Activated CD8-positive, alpha-beta T cell treated with anti-CD3 and anti-CD28 coated beads, Interleukin-2, amount 10 ng/mL, durations not matched to agents 7 days and 5 days (primary cell): Measurements from ENCODE around the gene PCMTD2. TPM values are rescaled to one million over a fixed set of nuclear protein-coding genes. Genes with fewer than 3 reads are reported as not detected.

Experiments
- ATAC-seq: fragments of 150-1000 bp; cut with Tn5 transposase; one replicate; pipeline ENCODE4 v1.10.0; 2021; ENCODE audit warnings: moderate library complexity
- CTCF ChIA-PET: fragments of 350-600 bp; sonication (Branson Sonifier 250); formaldehyde crosslinking; loops from one replicate; lab custom pipeline; 2021; ENCODE audit warnings: antibody characterized with exemption; lab: Charles Lee
- POLR2A ChIA-PET: fragments of 350-600 bp; sonication (Branson Sonifier 250); formaldehyde crosslinking; loops from one replicate; lab custom pipeline; 2021; ENCODE audit warnings: antibody characterized with exemption; lab: Charles Lee
- DNase-seq: peaks from one replicate; pipeline ENCODE4 v3.0.0-alpha.2; 2020
- H3K27ac Mint-ChIP-seq: one replicate; pipeline ENCODE4 v1.8.0; 2021; ENCODE audit warnings: mild to moderate bottlenecking, mixed read lengths
- H3K27me3 Mint-ChIP-seq: one replicate; pipeline ENCODE4 v1.8.0; 2021; ENCODE audit warnings: low read depth, mixed read lengths
- H3K36me3 Mint-ChIP-seq: one replicate; pipeline ENCODE4 v1.8.0; 2021; ENCODE audit warnings: low read depth, mixed read lengths
- H3K4me1 Mint-ChIP-seq: one replicate; pipeline ENCODE4 v1.8.0; 2021; ENCODE audit warnings: low read depth, mixed read lengths
- H3K4me3 Mint-ChIP-seq: one replicate; pipeline ENCODE4 v1.8.0; 2021; ENCODE audit warnings: mild to moderate bottlenecking, mixed read lengths
- H3K9me3 Mint-ChIP-seq: one replicate; pipeline ENCODE4 v1.8.0; 2022; ENCODE audit warnings: mixed read lengths; ENCODE audit not compliant: insufficient read depth
- total RNA-seq, 2 experiments: library from RNA; stranded (reverse); gene quantifications; one replicate each; pipeline ENCODE4 v1.2.3, GENCODE V29; 2021

Gene PCMTD2
- total RNA-seq, 2 experiments from 2014 or later = 32.0 to 33.2 TPM

GRCh38 chr20:64254156-64254555, 1.4 kb upstream of the PCMTD2 start:
- ChIA-PET CTCF (interaction anchor here (1.2 kb wide), 1 partner anchor 174 kb away, joined by 3 read pairs; the partner anchor contains the start of genes OPRL1 and RGS19), POLR2A (interaction anchor here (1.1 kb wide), 1 partner anchor 171 kb away, joined by 3 read pairs; no protein-coding TSS in a partner anchor)
- Mint-ChIP-seq H3K27me3 (peaks cover 16% of the 10 kb centered on the region), H3K4me1 (peaks cover 32% of the 10 kb centered on the region), H3K27ac (no peak overlapping the region), H3K9me3 (no peaks in the 10 kb centered on the region), H3K36me3 (no peaks in the 10 kb centered on the region), H3K4me3 (no peak overlapping the region)
- ATAC-seq (no peak), DNase-seq (no peak)

- Mint-ChIP-seq H3K27ac (peak overlapping the region; percentile 81), H3K9me3 (no peaks in the 10 kb centered on the region), H3K4me3 (peak overlapping the region; percentile 60), H3K27me3 (peaks cover 15% of the 10 kb centered on the region), H3K36me3 (no peaks in the 10 kb centered on the region), H3K4me1 (peaks cover 32% of the 10 kb centered on the region)
- DNase-seq (no peak), ATAC-seq (no peak)
- POLR2A ChIA-PET = interaction anchor here (0.6 to 1.0 kb wide), 4 partner anchors 14 to 718 kb away, joined by 3 to 4 read pairs (median 4); partner anchors contain the start of gene PTK6
- CTCF ChIA-PET = interaction anchor here (1.2 to 3.7 kb wide), 2 partner anchors 31 to 175 kb away, joined by 3 to 32 read pairs; partner anchors contain the start of genes OPRL1 and RGS19
Measured at GRCh38 chr20:64254571-64255360, 782 bp upstream of the PCMTD2 start.

DNA sequence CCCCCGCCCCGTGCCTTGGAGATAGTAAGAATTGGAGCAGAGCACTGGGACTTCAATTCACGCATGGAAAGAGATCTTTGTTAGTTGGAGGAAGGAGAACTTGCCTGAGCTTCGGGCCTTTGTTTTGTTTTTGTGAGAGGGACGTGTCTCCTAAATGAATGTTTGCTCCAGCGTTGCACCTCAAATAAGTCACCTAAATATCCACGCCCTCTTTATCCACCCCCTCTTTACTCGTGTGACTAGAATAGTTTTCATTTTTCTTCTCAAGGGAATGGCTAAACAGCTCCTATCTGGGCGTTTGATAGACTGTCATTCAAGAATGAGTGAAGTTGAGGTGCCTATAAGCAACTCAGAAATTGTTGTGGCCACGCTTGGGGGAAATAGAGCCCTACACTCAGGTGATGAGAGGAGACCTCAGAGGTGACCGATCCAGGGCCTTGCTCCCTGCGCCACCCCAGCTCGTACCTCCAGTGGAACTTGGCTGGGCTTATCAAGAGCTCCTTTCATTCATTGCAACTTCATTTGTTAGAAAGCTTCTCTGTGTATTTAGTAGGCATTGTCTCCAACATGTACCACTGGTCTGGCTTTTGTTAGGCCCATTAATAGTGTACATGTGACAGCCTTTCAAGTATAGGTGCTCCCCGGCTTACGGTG, 861 bp downstream of the PCMTD2 start:
- peaks cover 39% of the 10 kb centered on the region for H3K4me1 Mint-ChIP-seq
- H3K27ac Mint-ChIP-seq = peak overlapping the region; percentile 84
- no peak for DNase-seq
- H3K36me3 Mint-ChIP-seq = no peaks in the 10 kb centered on the region
- no peaks in the 10 kb centered on the region for H3K9me3 Mint-ChIP-seq
- H3K4me3 Mint-ChIP-seq = peak overlapping the region; percentile 82
- H3K27me3 Mint-ChIP-seq = peaks cover 4% of the 10 kb centered on the region
- POLR2A ChIA-PET = interaction anchor here (0.7 to 1.0 kb wide), 2 partner anchors 13 to 174 kb away, joined by 3 to 4 read pairs; no protein-coding TSS in a partner anchor
- ATAC-seq = no peak
- CTCF ChIA-PET = interaction anchor here (0.8 to 3.7 kb wide), 6 partner anchors 9 to 277 kb away, joined by 3 to 32 read pairs (median 4); partner anchors contain the start of gene SAMD10

GRCh38 chr20:64257107-64257757, 1.7 kb downstream of the PCMTD2 start:
- ChIA-PET POLR2A (no interaction called here), CTCF (interaction anchor here (0.7 to 3.7 kb wide), 7 partner anchors 10 to 277 kb away, joined by 3 to 32 read pairs (median 3); no protein-coding TSS in a partner anchor)
- DNase-seq = no peak
- peak overlapping the region; percentile 82 for H3K4me3 Mint-ChIP-seq
- peaks cover 4% of the 10 kb centered on the region for H3K27me3 Mint-ChIP-seq
- H3K27ac Mint-ChIP-seq = no peak overlapping the region
- no peaks in the 10 kb centered on the region for H3K9me3 Mint-ChIP-seq
- no peaks in the 10 kb centered on the region for H3K36me3 Mint-ChIP-seq
- peaks cover 40% of the 10 kb centered on the region for H3K4me1 Mint-ChIP-seq
- ATAC-seq = no peak

GRCh38 chr20:64258071-64258823, 2.7 kb downstream of the PCMTD2 start:
- Mint-ChIP-seq H3K27me3 (no peaks in the 10 kb centered on the region), H3K9me3 (no peaks in the 10 kb centered on the region), H3K27ac (no peak overlapping the region), H3K4me1 (peaks cover 40% of the 10 kb centered on the region), H3K4me3 (no peak overlapping the region), H3K36me3 (no peaks in the 10 kb centered on the region)
- ATAC-seq (no peak), DNase-seq (no peak)
- CTCF ChIA-PET = interaction anchor here (1.0 to 3.7 kb wide), 3 partner anchors 11 to 27 kb away, joined by 3 to 32 read pairs (median 5); no protein-coding TSS in a partner anchor
- POLR2A ChIA-PET = no interaction called here

- CTCF ChIA-PET = interaction anchor here (0.6 kb wide), 1 partner anchor 390 kb away, joined by 3 read pairs; no protein-coding TSS in a partner anchor
- Mint-ChIP-seq H3K36me3 (peaks cover 5% of the 10 kb centered on the region), H3K4me1 (peaks cover 32% of the 10 kb centered on the region), H3K27ac (no peak overlapping the region), H3K27me3 (no peaks in the 10 kb centered on the region), H3K9me3 (no peaks in the 10 kb centered on the region), H3K4me3 (no peak overlapping the region)
- no peak for DNase-seq
- POLR2A ChIA-PET = no interaction called here
- no peak for ATAC-seq
Measured at GRCh38 chr20:64260239-64260638, 4.7 kb downstream of the PCMTD2 start.

- ATAC-seq (no peak), DNase-seq (no peak)
- no peaks in the 10 kb centered on the region for H3K9me3 Mint-ChIP-seq
- H3K4me1 Mint-ChIP-seq = peaks cover 31% of the 10 kb centered on the region
- CTCF ChIA-PET = interaction anchor here (1.1 kb wide), 1 partner anchor 25 kb away, joined by 6 read pairs; no protein-coding TSS in a partner anchor
- H3K27me3 Mint-ChIP-seq = no peaks in the 10 kb centered on the region
- H3K27ac Mint-ChIP-seq = peak overlapping the region; percentile 30
- peaks cover 7% of the 10 kb centered on the region for H3K36me3 Mint-ChIP-seq
- POLR2A ChIA-PET = interaction anchor here (0.6 kb wide), 1 partner anchor 22 kb away, joined by 4 read pairs; no protein-coding TSS in a partner anchor
- H3K4me3 Mint-ChIP-seq = no peak overlapping the region
Measured at GRCh38 chr20:64261138-64261537, 5.6 kb downstream of the PCMTD2 start.

DNA sequence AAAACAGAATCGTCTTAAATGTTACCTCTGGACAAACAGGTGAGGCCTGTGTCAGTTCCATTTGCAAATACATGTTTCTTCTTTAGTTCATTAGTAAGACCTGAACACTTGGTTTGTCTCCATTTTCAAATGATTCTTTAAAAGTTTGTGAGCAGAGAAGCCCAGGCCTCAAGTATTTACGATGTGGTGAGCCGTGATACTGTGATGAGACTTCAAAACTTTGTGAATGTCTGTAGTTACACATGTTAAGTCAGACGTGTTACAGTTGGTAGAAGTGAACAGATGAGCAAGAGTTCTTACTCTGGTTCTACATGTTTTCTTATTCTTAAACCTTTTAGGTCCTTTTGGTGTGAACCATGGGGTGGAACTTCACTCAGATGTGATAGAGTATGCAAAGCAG, 8.5 kb downstream of the PCMTD2 start:
- H3K27ac Mint-ChIP-seq = no peak overlapping the region
- POLR2A ChIA-PET = no interaction called here
- no peak overlapping the region for H3K4me3 Mint-ChIP-seq
- H3K9me3 Mint-ChIP-seq = no peaks in the 10 kb centered on the region
- no peak for ATAC-seq
- H3K36me3 Mint-ChIP-seq = peaks cover 7% of the 10 kb centered on the region
- H3K27me3 Mint-ChIP-seq = no peaks in the 10 kb centered on the region
- H3K4me1 Mint-ChIP-seq = peaks cover 8% of the 10 kb centered on the region
- no peak for DNase-seq
- CTCF ChIA-PET = no interaction called here

GRCh38 chr20:64265201-64265600, 9.7 kb downstream of the PCMTD2 start:
- H3K36me3 Mint-ChIP-seq = peaks cover 7% of the 10 kb centered on the region
- DNase-seq = no peak
- no peak overlapping the region for H3K27ac Mint-ChIP-seq
- no peak for ATAC-seq
- H3K4me3 Mint-ChIP-seq = no peak overlapping the region
- H3K4me1 Mint-ChIP-seq = peaks cover 8% of the 10 kb centered on the region
- ChIA-PET POLR2A (no interaction called here), CTCF (no interaction called here)
- no peaks in the 10 kb centered on the region for H3K9me3 Mint-ChIP-seq
- H3K27me3 Mint-ChIP-seq = no peaks in the 10 kb centered on the region

GRCh38 chr20:64266988-64267387, 11.4 kb downstream of the PCMTD2 start:
- Mint-ChIP-seq H3K27me3 (no peaks in the 10 kb centered on the region), H3K27ac (no peak overlapping the region), H3K9me3 (no peaks in the 10 kb centered on the region), H3K36me3 (peaks cover 7% of the 10 kb centered on the region), H3K4me1 (no peaks in the 10 kb centered on the region), H3K4me3 (no peak overlapping the region)
- ChIA-PET CTCF (no interaction called here), POLR2A (no interaction called here)
- DNase-seq (no peak), ATAC-seq (no peak)

GRCh38 chr20:64268174-64268573, 12.6 kb downstream of the PCMTD2 start:
- Mint-ChIP-seq H3K27me3 (no peaks in the 10 kb centered on the region), H3K4me3 (no peak overlapping the region), H3K36me3 (peaks cover 9% of the 10 kb centered on the region), H3K9me3 (no peaks in the 10 kb centered on the region), H3K27ac (no peak overlapping the region), H3K4me1 (no peaks in the 10 kb centered on the region)
- POLR2A ChIA-PET = interaction anchor here (1.2 kb wide), 1 partner anchor 13 kb away, joined by 3 read pairs; the partner anchor contains the start of gene PCMTD2
- no peak for ATAC-seq
- no peak for DNase-seq
- CTCF ChIA-PET = no interaction called here
